Renal cortical epithelial cell (primary cell): ENCODE measurements around the gene CALML6. TPM values are rescaled to one million over a fixed set of nuclear protein-coding genes. Genes with fewer than 3 reads are reported as not detected.

ENCODE experiments used
- DNase-seq: peaks from one replicate; pipeline ENCODE4 v3.0.0-alpha.2; 2011; ENCODE audit warnings: low read depth
- total RNA-seq: library from RNA; depleted of rRNA; stranded (reverse); fragments of >200 nt; gene quantifications from 2 replicates; pipeline ENCODE4 v1.2.3, GENCODE V29; 2014

Gene CALML6
- total RNA-seq, 1 donor from 2014 or later, result 0.05 TPM

- no peak for DNase-seq
These were observed 50.5 kb downstream of the CALML6 start for GRCh38 chr1:1965546-1965945.

DNA sequence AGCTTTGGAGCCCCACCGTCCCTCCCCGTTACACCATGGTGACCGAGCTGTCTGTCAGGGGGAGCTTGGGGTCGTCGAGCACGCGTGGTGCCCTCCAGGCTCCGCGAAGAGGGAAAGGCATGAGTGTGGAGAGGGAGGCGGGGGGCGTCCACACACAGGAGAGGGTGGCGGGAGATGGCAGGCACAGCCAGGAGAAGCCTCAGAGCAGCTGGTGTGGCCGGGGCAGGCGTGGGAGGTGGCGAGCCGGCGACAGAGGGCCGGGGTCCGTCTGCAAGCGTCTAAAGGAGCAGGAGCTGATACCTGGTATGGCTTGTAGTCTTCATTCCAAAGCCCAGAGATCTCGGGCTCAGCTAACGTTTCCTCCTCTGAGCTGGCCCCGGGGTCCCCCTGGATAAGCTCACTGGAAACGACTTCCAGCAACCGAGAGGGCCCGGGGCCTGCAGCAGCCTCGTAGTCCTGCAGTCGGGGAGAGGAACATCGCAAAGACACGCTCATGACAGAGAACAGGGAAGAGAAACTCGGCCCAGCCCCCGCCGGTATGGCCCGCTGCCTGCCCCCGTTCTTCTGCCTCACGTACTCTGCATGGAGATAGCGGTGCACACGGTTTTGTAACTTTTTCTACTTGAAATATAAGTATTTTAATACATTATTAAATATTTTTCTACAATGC, 51.1 kb downstream of the CALML6 start:
- no peak for DNase-seq

Other genes with a start within 250 kb of the CALML6 start
- 10.8 and 64.3 TPM in 2 replicates for gene SLC35E2B, start 222.5 kb upstream of the CALML6 start, total RNA-seq
- 3.6 and 15.1 TPM in 2 replicates for gene CDK11A, start 190.9 kb upstream of the CALML6 start, total RNA-seq
- 34.9 and 48.4 TPM in 2 replicates for gene NADK, start 136.8 kb upstream of the CALML6 start, total RNA-seq
- 109 and 209 TPM in 2 replicates for gene GNB1, start 24.2 kb upstream of the CALML6 start, total RNA-seq
- 0.35 TPM in 1 of 2 replicates, not detected in the other for gene TMEM52, start 4.0 kb downstream of the CALML6 start, total RNA-seq
- not detected in 2 replicates for gene CFAP74, start 88.5 kb downstream of the CALML6 start, total RNA-seq
- not detected in 2 replicates for gene GABRD, start 104.1 kb downstream of the CALML6 start, total RNA-seq
- gene PRKCZ, start 135.2 kb downstream of the CALML6 start, total RNA-seq, result 31.3 and 34.6 TPM in 2 replicates